SK-N-MC (cell line): ENCODE measurements around the gene PARP6.

Source experiments
- DNase-seq: peaks from one replicate; pipeline ENCODE4 v3.0.0-alpha.2; 2011; ENCODE audit warnings: low read depth, low spot score
- H3K27ac ChIP-seq: fragments of 200-600 bp; sonication (generic); 2 replicates; pipeline ENCODE4 v1.5.1; 2016; ENCODE audit warnings: mixed run types
- H3K36me3 ChIP-seq: fragments of 200-600 bp; sonication (generic); 2 replicates; pipeline ENCODE4 v1.6.1; 2017; ENCODE audit warnings: antibody characterized with exemption, low read length, mixed read lengths; ENCODE audit not compliant: insufficient read depth
- H3K4me3 ChIP-seq: fragments of 200-600 bp; sonication (generic); 2 replicates; pipeline ENCODE4 v1.5.1; 2016
- H3K9ac ChIP-seq: fragments of 200-600 bp; sonication (generic); 2 replicates; pipeline ENCODE4 v1.8.0; 2017; ENCODE audit warnings: mixed run types, mixed read lengths; ENCODE audit not compliant: insufficient read length
- H3K9me3 ChIP-seq: fragments of 200-600 bp; sonication (generic); 2 replicates; pipeline ENCODE4 v1.6.1; 2017; ENCODE audit warnings: low read depth, mild to moderate bottlenecking, antibody characterized with exemption, low read length, moderate library complexity, mixed read lengths
- EZH2 ChIP-seq: fragments of 200-600 bp; sonication (generic); IDR thresholded peaks from one replicate; pipeline ENCODE4 v1.6.1; 2017; ENCODE audit warnings: antibody characterized with exemption
- FOXP2 ChIP-seq: optimal IDR thresholded peaks from 2 replicates; pipeline ENCODE3; 2011; ENCODE audit warnings: mild to moderate bottlenecking, moderate library complexity; ENCODE audit not compliant: insufficient read depth; ENCODE audit errors: extremely low read length, control extremely low read depth
- POLR2AphosphoS5 ChIP-seq: IDR thresholded peaks from 2 replicates; pipeline ENCODE4 v1.6.1; 2012; ENCODE audit warnings: mild to moderate bottlenecking, low read depth, low read length, borderline replicate concordance

Gene PARP6

GRCh38 chr15:72312605-72313447 lies 40.5 kb upstream of the PARP6 start:
- no peak for TF ChIP-seq FOXP2
- TF ChIP-seq EZH2, result no peak
- no peak for TF ChIP-seq POLR2AphosphoS5
- no peak overlapping the region for H3K4me3 ChIP-seq

GRCh38 chr15:72307026-72307425 lies 34.7 kb upstream of the PARP6 start:
- Histone ChIP-seq H3K9me3 (no peaks in the 10 kb centered on the region), H3K27ac (no peak overlapping the region), H3K9ac (no peak overlapping the region), H3K36me3 (no peaks in the 10 kb centered on the region), H3K4me3 (no peak overlapping the region)
- no peak for DNase-seq
- TF ChIP-seq FOXP2, result no peak
- TF ChIP-seq POLR2AphosphoS5, result no peak
- TF ChIP-seq EZH2, result no peak

More at GRCh38 chr15:72312605-72313447, 40.5 kb upstream of the PARP6 start:
- no peak overlapping the region for H3K27ac ChIP-seq
- no peak overlapping the region for H3K9ac ChIP-seq
- no peaks in the 10 kb centered on the region for H3K36me3 ChIP-seq
- no peaks in the 10 kb centered on the region for H3K9me3 ChIP-seq
- DNase-seq, result peak; percentile 2

GRCh38 chr15:72306211-72306785 lies 33.9 kb upstream of the PARP6 start:
- no peak for TF ChIP-seq FOXP2
- no peak overlapping the region for H3K9ac ChIP-seq
- DNase-seq, result no peak

GRCh38 chr15:72304596-72304995 lies 32.2 kb upstream of the PARP6 start:
- DNase-seq, result no peak
- Histone ChIP-seq H3K9me3 (no peaks in the 10 kb centered on the region), H3K27ac (no peak overlapping the region), H3K36me3 (no peaks in the 10 kb centered on the region), H3K9ac (no peak overlapping the region), H3K4me3 (no peak overlapping the region)
- TF ChIP-seq EZH2, result no peak

More at GRCh38 chr15:72306211-72306785, 33.9 kb upstream of the PARP6 start:
- no peak overlapping the region for H3K27ac ChIP-seq
- H3K9me3 ChIP-seq, result no peaks in the 10 kb centered on the region
- no peak overlapping the region for H3K4me3 ChIP-seq
- no peaks in the 10 kb centered on the region for H3K36me3 ChIP-seq

- no peak overlapping the region for H3K4me3 ChIP-seq
- H3K9me3 ChIP-seq, result no peaks in the 10 kb centered on the region
- H3K9ac ChIP-seq, result no peak overlapping the region
- H3K27ac ChIP-seq, result no peak overlapping the region
- no peak for DNase-seq
- TF ChIP-seq EZH2 (no peak), POLR2AphosphoS5 (no peak), FOXP2 (no peak)
- H3K36me3 ChIP-seq, result no peaks in the 10 kb centered on the region
Observed at GRCh38 chr15:72302955-72303354, 30.6 kb upstream of the PARP6 start.

- no peaks in the 10 kb centered on the region for H3K9me3 ChIP-seq
- no peaks in the 10 kb centered on the region for H3K36me3 ChIP-seq
- H3K27ac ChIP-seq, result no peak overlapping the region
- no peak overlapping the region for H3K4me3 ChIP-seq
- no peak overlapping the region for H3K9ac ChIP-seq
- no peak for DNase-seq
- TF ChIP-seq EZH2, result no peak
- TF ChIP-seq FOXP2, result no peak
- TF ChIP-seq POLR2AphosphoS5, result no peak
Observed at GRCh38 chr15:72289597-72290325, 17.4 kb upstream of the PARP6 start.

- no peak overlapping the region for H3K27ac ChIP-seq
- DNase-seq, result no peak
- H3K9me3 ChIP-seq, result no peaks in the 10 kb centered on the region
- H3K36me3 ChIP-seq, result no peaks in the 10 kb centered on the region
- no peak overlapping the region for H3K4me3 ChIP-seq
- no peak overlapping the region for H3K9ac ChIP-seq
- TF ChIP-seq FOXP2 (no peak), EZH2 (no peak)
Observed at GRCh38 chr15:72288796-72289596, 16.6 kb upstream of the PARP6 start.

GRCh38 chr15:72285927-72286516 lies 13.7 kb upstream of the PARP6 start:
- H3K9me3 ChIP-seq, result no peaks in the 10 kb centered on the region
- no peaks in the 10 kb centered on the region for H3K36me3 ChIP-seq
- no peak overlapping the region for H3K9ac ChIP-seq
- no peak for DNase-seq
- no peak overlapping the region for H3K4me3 ChIP-seq
- H3K27ac ChIP-seq, result no peak overlapping the region
- no peak for TF ChIP-seq EZH2
- TF ChIP-seq POLR2AphosphoS5, result no peak
